B cell (primary cell): ENCODE data around the gene MYOM1.

Experiments used
- EZH2 ChIP-seq: IDR thresholded peaks from 2 replicates; pipeline ENCODE4 v1.6.1; 2012; ENCODE audit warnings: borderline replicate concordance, low read depth, mild to moderate bottlenecking, moderate library complexity, low read length; ENCODE audit not compliant: insufficient read depth, poor library complexity, severe bottlenecking
- TF ChIP-seq, protein P1 (sequence below): fragments of 200-600 bp; IDR thresholded peaks from one replicate; pipeline ENCODE4 v1.8.0; 2022; ENCODE audit warnings: antibody characterized with exemption, mild to moderate bottlenecking

DNA sequence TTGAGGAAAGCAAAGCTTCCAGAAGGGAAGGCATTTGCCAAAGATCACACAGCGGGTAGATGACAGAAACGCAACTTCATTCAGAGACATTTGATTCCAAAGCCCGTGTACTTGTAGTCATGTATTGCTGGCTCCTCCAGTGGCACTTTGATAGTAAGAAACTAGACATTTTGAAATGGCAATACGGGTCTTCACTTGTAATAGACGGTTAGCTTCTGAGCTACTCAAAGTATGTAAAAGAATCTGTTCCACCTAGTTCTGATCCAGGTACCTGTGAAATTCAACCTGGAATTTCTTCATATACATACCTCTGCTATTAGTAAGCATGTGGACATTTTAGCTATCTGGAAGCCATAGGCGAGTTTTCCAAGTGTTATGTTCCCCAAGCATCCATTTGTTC lies 1.7 kb upstream of the MYOM1 start:
- TF ChIP-seq, protein P1, sequence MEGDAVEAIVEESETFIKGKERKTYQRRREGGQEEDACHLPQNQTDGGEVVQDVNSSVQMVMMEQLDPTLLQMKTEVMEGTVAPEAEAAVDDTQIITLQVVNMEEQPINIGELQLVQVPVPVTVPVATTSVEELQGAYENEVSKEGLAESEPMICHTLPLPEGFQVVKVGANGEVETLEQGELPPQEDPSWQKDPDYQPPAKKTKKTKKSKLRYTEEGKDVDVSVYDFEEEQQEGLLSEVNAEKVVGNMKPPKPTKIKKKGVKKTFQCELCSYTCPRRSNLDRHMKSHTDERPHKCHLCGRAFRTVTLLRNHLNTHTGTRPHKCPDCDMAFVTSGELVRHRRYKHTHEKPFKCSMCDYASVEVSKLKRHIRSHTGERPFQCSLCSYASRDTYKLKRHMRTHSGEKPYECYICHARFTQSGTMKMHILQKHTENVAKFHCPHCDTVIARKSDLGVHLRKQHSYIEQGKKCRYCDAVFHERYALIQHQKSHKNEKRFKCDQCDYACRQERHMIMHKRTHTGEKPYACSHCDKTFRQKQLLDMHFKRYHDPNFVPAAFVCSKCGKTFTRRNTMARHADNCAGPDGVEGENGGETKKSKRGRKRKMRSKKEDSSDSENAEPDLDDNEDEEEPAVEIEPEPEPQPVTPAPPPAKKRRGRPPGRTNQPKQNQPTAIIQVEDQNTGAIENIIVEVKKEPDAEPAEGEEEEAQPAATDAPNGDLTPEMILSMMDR, result no peak
- TF ChIP-seq EZH2, result no peak
